ENCODE results near the gene CCDC171.
A peak's percentile ranks its signal among the peaks of the same experiment; 100 is the strongest.
"Not testable (repeated sequence)": the region's sequence is repeated elsewhere in the genome, so short reads cannot be mapped to it uniquely, and the experiment has no call there.

CCDC171 gene

GRCh38 chr9:15769547-15769946, 216.7 kb downstream of the CCDC171 start:
- no peak for DNase-seq

GRCh38 chr9:15778861-15779260, 226.0 kb downstream of the CCDC171 start:
- no peak for DNase-seq

- DNase-seq: no peak
Measured at GRCh38 chr9:15782106-15782505, 229.3 kb downstream of the CCDC171 start.

GRCh38 chr9:15785584-15785983, 232.7 kb downstream of the CCDC171 start:
- DNase-seq: no peak

GRCh38 chr9:15786616-15787015, 233.8 kb downstream of the CCDC171 start:
- no peak for DNase-seq

GRCh38 chr9:15810219-15810899, 257.5 kb downstream of the CCDC171 start:
- DNase-seq: not testable (repeated sequence)

GRCh38 chr9:15813076-15813475, 260.2 kb downstream of the CCDC171 start:
- no peak for DNase-seq

GRCh38 chr9:15824310-15824709, 271.5 kb downstream of the CCDC171 start:
- DNase-seq: no peak

- no peak for DNase-seq
Measured at GRCh38 chr9:15831384-15831783, 278.5 kb downstream of the CCDC171 start.

GRCh38 chr9:15834541-15834940, 281.7 kb downstream of the CCDC171 start:
- no peak for DNase-seq

GRCh38 chr9:15837079-15837679, 284.3 kb downstream of the CCDC171 start:
- DNase-seq: peak in 1 of 2 experiments; percentile 14

GRCh38 chr9:15842051-15842450, 289.2 kb downstream of the CCDC171 start:
- DNase-seq: no peak

- no peak for DNase-seq
Measured at GRCh38 chr9:15843316-15843715, 290.5 kb downstream of the CCDC171 start.

- no peak for DNase-seq
Measured at GRCh38 chr9:15843931-15844330, 291.1 kb downstream of the CCDC171 start.

- no peak for DNase-seq
Measured at GRCh38 chr9:15846611-15847010, 293.8 kb downstream of the CCDC171 start.

GRCh38 chr9:15849871-15850270, 297.0 kb downstream of the CCDC171 start:
- no peak for DNase-seq

GRCh38 chr9:15851766-15852165, 298.9 kb downstream of the CCDC171 start:
- DNase-seq: no peak

GRCh38 chr9:15856591-15856990, 303.7 kb downstream of the CCDC171 start:
- no peak for DNase-seq

- DNase-seq: no peak
Measured at GRCh38 chr9:15867334-15867733, 314.5 kb downstream of the CCDC171 start.

GRCh38 chr9:15867988-15868387, 315.1 kb downstream of the CCDC171 start:
- DNase-seq: no peak

- peak; percentile 19 to 26 for DNase-seq
Measured at GRCh38 chr9:15873573-15874177, 320.8 kb downstream of the CCDC171 start.

GRCh38 chr9:15882328-15882727, 329.5 kb downstream of the CCDC171 start:
- DNase-seq: no peak

GRCh38 chr9:15882883-15883282, 330.0 kb downstream of the CCDC171 start:
- no peak for DNase-seq

- DNase-seq: no peak
Measured at GRCh38 chr9:15885464-15885863, 332.6 kb downstream of the CCDC171 start.
